ENCODE results near the gene TAF11.
"Not testable (repeated sequence)": the region's sequence is repeated elsewhere in the genome, so short reads cannot be mapped to it uniquely, and the experiment has no call there.

Gene TAF11, protein sequence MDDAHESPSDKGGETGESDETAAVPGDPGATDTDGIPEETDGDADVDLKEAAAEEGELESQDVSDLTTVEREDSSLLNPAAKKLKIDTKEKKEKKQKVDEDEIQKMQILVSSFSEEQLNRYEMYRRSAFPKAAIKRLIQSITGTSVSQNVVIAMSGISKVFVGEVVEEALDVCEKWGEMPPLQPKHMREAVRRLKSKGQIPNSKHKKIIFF

DNA sequence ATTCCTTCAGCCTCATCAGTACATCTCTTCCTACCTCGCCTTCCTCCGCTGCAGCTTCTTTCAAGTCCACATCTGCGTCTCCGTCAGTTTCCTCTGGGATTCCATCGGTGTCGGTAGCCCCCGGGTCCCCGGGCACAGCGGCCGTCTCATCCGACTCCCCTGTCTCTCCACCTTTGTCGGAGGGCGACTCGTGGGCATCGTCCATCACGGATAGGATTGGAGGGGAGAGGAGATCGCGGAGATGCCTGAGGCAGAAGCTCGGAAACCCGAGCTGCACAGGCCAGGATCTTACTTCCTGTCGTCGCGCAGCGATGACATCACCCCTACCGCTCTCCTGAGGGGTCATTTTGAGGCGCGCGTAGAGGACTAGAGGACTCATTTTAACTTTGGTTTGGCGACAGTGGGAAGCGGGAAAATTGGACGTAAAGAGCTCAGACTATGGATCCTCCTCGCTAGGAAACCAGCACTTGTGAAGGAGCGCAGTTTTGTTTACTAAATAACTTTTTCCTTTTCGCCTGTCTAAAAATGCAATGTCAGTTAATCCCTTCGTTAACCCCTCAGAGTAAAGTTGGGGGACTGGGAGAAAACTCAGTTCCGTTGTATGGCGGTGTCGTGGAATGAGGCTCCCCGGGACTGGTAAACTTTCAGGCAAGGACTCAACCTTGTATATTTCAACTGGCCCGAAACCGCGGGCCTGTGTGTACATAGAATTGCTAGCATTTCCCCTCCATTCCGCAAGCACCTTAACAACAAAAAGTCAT, at the start of gene TAF11:
TAF11 (minus strand) TSS at position 290 of the 761 bp plus-strand sequence; CDS start at position 205, 85 bp downstream.
- in situ Hi-C loops (cut with MboI; ENCODE audit: low sequenced_read_pairs), result no loop called here

DNA sequence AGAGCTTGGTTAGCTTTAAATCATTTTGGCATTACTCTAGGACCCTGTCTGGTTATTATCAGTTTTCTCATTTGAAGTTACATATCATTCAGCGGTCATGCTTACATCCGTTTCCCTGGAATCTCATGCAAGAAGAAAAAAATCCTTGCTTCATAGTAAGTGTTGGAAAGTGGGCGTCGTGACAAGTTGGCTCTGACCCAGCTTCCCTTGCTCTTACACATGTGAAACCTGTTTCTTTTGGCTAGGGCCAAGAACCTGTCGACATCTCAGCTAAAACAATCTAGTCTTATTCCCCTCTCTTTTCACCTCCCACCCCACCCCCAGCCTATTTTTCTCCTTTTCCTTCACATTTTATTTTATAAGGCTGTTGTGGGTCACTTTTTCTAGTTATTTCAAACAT, 46.7 kb upstream of the TAF11 start:
- in situ Hi-C loops (cut with MboI; ENCODE audit: low sequenced_read_pairs), result no loop called here

DNA sequence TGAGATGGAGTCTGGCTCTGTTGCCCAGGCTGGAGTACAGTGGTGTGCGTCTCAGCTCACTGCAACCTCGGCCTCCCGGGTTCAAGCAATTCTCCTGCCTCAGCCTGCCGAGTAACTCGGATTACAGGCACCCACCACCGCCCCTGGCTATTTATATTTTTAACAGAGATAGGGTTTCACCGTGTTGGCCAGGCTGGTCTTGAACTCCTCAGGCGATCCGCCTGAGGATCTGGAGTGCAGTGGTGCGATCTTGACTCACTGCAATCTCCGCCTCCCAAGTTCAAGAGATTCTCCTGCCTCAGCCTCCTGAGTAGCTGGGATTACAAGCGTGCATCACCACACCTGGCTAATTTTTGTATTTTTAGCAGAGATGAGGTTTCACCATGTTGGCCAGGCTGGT, 44.4 kb upstream of the TAF11 start:
- in situ Hi-C loops (cut with MboI; ENCODE audit: low sequenced_read_pairs), result not testable (repeated sequence)

DNA sequence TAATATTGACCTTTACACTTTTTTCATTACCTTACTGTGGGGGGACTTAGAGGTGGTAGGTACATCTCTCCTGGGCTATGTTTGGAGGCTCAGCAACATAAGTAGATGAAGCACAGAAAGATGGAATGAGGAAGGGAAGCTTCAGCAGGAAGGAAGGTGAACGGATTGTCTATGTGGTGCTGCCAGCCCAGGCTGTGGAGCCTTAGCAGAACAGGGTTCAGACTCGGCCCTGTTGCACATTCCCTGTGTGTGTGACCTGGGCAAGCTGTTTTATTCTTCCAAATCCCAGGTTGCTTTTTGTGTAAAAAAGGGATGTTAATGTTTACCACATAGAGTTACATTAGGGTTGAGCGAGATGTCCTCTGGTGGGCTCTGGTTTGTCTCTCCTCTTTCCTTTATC, 42.4 kb upstream of the TAF11 start:
- in situ Hi-C loops (cut with MboI; ENCODE audit: low sequenced_read_pairs), result no loop called here

DNA sequence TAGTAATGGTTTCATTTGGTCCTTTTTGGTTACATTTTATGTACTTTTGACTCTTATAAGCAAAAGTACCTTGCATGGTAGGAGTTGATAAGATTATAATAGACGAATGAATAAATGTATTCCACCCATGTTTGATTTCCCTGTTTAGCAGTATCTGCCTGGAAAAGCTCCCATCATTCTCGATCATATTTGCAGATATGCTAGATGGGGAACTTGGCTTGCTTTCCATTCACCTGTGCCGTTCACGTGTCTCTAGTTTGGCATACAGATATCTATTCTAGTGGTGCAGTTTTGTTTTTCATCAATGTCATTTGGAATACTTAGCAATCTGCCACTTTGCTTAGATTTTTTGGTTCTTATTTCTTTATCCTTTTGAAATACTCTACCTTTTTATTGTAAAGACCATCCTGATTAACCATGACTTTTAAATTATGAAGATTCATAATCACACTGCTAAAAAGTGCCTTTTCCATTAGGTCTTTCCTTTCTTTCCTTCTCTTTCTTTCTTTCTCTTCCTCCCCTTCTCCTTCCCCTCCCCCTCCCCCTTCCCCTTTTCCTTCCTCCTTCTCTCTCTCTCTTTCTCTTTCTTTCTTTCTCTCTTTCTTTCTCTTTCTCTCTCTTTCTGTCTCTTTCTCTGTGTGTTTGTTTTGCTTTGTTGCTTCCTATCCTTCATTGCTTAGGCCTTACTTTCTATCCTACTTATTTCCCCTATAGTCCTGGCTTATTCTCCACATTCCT, 41.6 kb upstream of the TAF11 start:
- in situ Hi-C loops (cut with MboI; ENCODE audit: low sequenced_read_pairs), result no loop called here

DNA sequence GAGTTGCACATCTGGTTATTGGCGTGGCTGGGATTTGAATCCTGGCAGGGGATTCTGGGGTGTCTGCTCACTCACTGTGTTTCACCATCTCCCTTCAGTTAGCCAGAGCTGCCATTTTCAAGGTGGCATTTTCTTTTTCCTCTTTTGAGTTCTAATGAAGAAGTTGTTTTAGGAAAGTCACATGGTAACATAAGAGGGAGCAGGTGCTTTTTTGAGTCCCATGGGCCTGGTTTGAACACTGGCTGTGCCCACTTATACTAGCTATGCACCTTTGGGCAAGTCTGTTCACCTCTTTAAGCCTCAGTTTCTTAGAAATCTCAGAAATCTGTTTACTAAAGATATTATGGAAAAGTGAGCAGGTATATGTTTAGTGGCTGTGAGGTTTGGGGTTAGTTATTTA, 40.9 kb upstream of the TAF11 start:
- in situ Hi-C loops (cut with MboI; ENCODE audit: low sequenced_read_pairs), result no loop called here

DNA sequence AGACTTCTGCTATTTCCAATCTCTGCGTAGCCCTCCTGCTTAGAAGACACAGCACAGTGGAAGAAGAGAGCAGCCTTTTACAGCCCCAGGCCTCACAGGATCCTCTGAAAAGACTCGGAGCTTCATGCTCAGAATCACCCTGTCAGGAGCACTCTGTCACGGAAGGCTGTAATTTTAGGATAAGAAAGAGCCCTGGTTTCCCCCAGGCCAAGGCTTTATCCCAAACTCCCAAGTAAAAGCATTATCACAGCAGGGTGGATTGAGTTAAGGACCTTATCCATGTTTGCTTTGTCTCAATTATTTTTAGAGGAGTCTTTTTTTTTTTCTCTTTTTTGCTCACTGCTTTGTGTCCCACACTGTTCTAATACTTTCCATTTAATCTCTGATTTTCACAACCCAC, 40.4 kb upstream of the TAF11 start:
- in situ Hi-C loops (cut with MboI; ENCODE audit: low sequenced_read_pairs), result no loop called here

DNA sequence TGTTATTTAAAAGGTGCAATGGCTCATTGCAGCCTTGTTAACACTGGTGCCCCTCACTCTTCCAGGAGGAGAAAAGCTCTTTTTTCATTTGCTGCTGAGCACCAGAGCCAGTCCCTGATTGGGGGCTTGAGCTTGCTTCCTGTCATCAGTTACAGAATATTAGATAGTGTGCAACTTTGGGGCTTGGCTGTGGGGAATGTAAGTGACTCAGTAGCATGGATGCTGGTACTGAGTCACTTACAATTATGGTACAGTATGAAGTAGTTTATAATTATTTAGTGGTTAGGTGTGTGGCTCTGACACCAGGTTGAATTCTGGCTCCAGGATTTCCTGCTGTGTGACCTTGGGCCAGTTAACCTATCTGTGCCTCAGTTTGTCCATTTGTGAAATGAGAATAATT, 38.8 kb upstream of the TAF11 start:
- in situ Hi-C loops (cut with MboI; ENCODE audit: low sequenced_read_pairs), result no loop called here

DNA sequence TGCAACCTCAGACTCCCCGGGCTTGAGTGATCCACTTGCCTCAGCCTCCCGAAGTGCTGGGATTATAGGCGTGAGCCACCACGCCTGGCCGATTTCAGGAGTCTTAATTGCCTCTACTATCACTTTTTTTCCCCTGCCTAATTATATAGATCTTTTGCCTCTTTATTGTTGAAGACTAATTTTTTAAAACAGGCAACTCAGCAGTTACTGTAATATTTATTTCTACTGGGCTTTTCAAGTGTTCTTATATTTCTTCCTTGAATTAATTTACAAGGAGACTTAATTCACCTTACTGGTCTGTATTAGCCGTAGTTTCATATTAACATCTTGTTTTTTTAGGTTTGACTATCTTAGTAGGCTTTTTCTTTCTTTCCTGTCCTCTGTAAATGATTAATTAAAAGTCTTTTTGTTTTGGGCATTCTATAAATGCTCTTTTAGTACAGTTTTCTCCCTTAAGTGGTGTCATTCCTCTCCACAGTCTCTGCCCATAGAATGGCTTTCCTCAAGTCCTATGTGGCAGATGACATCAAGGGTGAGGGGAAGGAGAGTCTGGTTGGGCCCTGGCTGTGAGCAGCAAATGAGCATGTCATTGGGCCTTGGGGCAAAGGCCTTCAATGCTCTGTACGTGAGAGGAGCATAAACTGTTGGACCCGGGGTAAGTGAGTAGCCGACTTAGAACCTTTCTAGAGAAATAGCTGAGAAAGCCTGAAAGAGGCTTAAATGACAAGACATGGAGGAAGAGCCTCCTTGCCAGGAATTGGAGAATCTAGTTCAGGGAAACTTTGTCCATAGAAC, 37.2 kb upstream of the TAF11 start:
- in situ Hi-C loops (cut with MboI; ENCODE audit: low sequenced_read_pairs), result no loop called here

DNA sequence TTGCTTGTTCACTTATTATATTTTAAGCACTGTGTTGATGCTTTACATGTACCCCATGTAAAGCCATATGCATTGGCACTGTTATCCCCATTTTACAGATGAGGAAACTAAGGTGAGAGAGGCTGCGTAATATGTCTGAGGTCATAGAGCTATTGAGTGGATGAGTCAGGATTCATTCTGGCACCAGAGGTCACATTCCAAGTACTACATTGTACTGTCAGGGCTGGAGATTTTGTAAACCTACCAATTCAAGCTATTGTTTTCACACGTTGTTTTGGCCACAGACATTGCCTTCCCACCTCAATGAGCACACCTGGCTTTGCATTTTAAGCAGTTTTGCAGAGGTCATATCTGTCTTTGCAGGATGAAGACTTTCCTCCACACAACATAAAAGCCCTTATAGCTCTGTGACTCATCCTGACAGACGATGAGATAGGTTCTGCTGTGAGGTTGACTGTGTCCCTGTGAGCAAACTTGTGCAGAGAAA, 34.4 kb upstream of the TAF11 start:
- in situ Hi-C loops (cut with MboI; ENCODE audit: low sequenced_read_pairs), result no loop called here

DNA sequence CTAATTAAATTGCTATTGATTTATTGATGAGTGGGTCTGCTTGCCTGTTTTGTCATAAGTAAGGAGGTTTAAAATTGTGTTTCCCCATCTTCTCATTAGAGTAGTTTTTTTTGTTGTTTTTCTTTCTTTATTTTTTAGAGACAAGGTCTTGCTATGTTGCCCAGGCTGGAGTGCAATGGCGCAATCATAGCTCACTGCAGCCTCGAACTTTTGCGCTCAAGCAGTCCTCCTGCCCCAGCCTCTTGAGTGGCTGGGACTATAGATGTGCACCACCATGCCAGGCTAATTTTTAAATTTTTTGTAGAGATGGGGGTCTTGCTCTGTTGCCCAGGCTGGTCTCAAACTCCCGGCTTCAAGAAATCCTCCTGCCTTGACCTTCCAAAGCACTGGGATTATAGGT, 32.3 kb upstream of the TAF11 start:
- in situ Hi-C loops (cut with MboI; ENCODE audit: low sequenced_read_pairs), result no loop called here

DNA sequence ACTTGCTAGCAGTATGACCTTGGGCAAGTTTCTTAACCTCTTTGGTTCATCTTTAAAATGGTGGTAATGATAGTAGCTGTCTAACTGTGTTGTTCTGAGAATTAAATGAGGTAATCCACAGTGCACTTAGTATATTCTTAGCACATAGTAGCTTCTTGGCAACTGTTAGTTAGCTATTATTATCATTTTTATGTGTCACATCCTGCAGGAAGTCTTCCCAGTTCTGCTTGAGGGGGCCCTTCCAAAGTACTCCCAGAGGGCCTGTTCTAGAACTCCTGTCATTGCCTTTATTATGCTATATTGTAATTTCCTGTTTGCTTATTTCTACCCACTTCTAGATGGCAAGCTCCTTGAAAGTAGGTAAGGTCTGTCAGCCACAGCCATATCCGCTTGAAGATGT, 31.8 kb upstream of the TAF11 start:
- in situ Hi-C loops (cut with MboI; ENCODE audit: low sequenced_read_pairs), result no loop called here

DNA sequence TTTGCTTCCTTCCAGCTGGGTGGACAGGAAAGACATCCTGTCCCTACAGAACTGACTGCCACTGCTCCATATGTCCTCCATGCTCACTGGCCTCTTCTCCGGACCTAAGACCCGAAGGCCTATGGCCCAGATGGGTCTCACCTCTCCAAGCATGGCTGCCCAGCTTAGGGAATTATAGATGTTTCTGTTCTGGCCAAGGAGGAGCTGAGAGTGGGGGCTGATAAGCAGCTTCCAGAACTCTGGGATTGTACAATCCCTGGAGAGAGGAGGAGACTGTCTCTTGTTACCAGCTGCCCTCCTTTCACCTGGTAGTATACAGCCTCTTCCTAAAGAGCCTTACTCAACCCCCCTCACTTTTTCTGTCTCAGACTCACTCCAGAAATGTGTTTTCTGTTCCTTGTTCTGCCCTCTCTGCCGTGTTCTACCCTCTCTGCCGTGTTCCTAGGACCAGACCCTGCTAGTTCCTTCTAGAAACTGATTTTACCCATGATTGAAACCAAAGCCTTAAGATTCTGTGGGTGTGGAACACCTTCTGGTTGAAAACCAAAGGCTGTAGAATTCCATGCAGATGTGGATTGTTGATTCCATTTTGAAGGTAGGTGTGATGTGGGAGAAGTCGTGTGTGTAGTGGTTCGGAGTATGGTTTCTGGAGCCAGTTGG, 29.9 kb upstream of the TAF11 start:
- in situ Hi-C loops (cut with MboI; ENCODE audit: low sequenced_read_pairs), result no loop called here

DNA sequence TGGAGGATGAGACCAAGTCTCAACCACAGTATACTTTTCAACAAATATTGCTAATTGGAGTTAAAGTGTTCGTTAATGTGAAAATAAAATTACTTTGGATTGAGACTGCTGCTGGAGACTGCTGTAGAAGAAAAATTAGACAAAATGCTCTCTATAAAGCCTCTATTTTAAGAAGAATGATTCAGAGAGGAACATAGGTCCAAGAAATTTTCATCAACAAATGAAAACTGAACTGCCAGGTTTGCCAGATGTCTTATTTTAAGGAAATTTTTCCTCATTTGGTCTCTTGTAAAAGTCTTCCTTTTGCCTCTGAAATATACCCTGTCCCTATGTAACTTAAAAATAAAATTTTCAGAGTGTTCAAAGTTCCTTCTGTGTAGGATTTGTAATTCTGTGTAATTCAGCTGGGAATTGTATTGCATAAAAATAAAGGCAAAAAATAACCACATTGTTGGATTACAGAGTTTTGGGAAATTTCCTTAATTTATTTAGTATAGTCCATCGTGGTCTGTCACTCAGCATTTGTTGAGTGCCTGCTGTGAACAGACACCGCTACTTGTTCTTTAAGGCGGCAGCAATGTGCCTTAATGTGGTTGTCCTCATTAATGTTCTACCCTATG, 28.6 kb upstream of the TAF11 start:
- in situ Hi-C loops (cut with MboI; ENCODE audit: low sequenced_read_pairs), result no loop called here

DNA sequence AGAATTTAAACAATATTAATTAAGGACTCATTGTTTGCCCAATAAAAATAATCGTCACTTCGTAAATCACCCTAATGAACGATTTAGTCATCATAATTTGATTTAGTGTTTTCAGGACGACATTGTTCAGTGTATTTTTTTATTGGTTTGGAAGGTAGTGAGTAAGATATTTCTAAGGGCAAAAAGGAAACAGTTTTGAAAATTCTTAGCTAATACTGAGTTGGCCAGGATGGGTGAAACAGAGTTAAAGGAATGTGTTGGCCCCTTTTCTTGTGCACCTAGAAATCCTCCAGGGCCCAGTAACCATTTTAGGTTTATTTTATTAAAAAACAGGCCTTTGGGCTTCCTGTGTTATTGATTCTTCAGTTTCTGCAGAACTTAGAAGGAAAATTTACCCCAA, 26.5 kb upstream of the TAF11 start:
- in situ Hi-C loops (cut with MboI; ENCODE audit: low sequenced_read_pairs), result no loop called here

DNA sequence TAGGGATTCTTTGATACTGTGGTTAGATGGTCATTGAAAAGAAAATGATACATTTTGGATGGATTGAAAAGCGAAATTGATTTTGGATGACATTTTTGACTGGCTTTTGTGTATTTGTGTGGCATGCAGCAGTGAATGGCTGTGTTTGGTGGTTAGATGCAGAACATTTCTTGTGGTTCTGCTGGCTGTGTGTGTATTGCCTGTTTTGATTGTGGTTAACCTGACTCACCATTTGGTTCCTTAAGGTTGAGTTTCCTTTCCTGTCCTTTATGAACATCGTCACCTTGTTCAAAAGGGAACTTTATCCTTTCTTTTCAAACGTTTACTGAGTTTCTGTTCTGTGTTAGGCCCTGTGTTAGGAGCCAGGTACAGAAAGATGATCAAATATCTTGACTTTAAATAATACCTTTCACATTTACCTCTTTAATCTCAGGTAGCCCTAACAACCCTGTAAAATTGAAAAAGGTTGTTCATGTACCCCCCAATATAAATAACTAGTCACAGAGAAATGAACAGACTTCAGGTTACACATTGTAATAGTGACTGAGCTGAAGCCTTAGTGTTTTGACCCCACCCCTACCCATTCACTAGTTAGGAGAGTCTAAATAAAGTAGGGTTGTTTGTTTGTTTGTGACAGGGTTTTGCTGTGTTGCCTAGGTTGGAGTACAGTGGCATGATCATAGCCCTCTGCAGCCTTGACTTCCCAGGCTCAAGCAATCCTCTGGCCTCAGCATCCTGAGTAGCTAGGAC, 25.0 kb upstream of the TAF11 start:
- in situ Hi-C loops (cut with MboI; ENCODE audit: low sequenced_read_pairs), result no loop called here

DNA sequence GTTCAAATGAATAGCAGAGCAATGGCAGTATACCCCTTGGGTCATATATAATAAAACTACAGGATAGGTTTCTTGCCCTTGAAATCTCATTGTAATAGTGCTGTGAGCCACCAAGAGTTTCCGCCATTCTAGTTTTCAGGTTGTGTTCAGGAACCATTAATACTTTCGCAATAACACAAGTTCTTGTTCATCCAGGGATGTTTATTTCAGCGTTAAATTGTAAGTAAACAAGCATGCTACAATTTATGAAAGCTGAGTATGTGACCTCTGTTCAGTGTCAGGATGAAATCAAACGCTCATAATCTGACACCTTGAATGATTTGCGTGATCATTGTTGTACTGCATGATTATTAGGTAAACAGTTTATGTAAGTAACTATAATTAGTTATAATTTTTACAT, 24.0 kb upstream of the TAF11 start:
- in situ Hi-C loops (cut with MboI; ENCODE audit: low sequenced_read_pairs), result no loop called here

DNA sequence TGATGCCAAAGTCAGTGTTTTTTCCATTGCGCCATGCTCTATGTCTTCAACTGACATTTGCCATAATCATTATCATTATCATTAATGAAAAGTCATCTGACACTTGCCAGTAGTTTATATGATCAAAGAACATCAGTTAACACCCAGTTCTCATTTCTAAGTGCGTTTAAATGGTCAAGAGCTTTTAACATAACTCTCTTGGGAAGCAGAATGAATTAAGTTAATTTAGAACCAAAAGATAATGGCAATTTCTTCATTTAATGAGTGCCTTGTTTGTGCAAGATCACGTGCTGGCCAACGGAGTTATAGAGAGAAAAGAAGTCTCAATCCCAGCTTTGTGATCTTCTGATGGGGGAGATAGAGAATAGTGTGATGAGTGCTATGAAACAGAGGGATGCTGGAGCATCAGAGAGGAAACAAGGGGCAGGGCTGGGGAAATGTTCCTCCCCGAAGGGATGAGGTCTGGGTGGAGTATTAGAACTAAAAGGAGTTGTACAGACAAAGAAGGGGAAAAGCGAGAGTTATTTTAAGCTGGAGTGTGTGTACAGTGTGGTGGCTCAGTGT, 21.6 kb upstream of the TAF11 start:
- in situ Hi-C loops (cut with MboI; ENCODE audit: low sequenced_read_pairs), result no loop called here

DNA sequence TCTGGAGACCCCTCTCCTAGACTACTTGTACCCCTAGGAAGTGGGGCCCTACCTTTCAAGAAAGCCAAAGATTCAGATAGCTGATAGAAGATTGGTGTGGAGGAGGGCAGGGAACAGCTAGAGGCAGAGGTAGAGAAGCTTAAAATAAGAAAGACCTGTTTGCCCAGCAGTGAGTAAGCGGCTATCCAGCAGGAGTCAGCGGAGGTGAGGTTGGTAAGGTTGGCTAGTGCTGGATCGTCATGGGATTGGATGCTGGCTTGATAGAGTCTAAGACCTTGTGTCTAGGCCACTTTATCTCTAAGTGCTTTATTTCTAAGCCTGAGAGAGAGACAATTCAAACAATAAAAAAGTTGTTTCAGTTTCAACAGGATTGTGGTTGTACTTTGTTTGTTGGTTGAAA, 20.4 kb upstream of the TAF11 start:
- in situ Hi-C loops (cut with MboI; ENCODE audit: low sequenced_read_pairs), result no loop called here

All from HL-60/S4 treated with phorbol 12-myristate 13-acetate at 8.2 ng/mL for 4 days and 3 days (cell line).